Measurements from ENCODE around the gene THADA.

- TF ChIP-seq CTCF (IDR thresholded peaks at IDR 0.05; ENCODE audit: insufficient read depth, low read length) = no peak
- TF ChIP-seq POLR2AphosphoS5 (IDR thresholded peaks at IDR 0.05; ENCODE audit: low read depth) = no peak
These were observed 143.5 kb downstream of the THADA start for GRCh38 chr2:43452318-43452731.

Measured in HL-60 (cell line).